Osteoblast (primary cell): Measurements from ENCODE around the gene FOXJ1. TPM values are rescaled to one million over a fixed set of nuclear protein-coding genes. Genes with fewer than 3 reads are reported as not detected.

Source experiments
- DNase-seq: peaks from one replicate; pipeline ENCODE4 v3.0.0; 2011; ENCODE audit warnings: low spot score, mixed read lengths; ENCODE audit not compliant: insufficient read length; ENCODE audit errors: missing footprints
- H2AFZ ChIP-seq: 2 replicates; pipeline ENCODE4 v1.6.0; 2011; ENCODE audit warnings: mild to moderate bottlenecking, low read length
- H3K27ac ChIP-seq: 2 replicates; pipeline ENCODE4 v1.5.1; 2011; ENCODE audit warnings: mild to moderate bottlenecking, low read depth, low read length, moderate library complexity
- H3K27me3 ChIP-seq: 2 replicates; pipeline ENCODE4 v1.6.0; 2012; ENCODE audit warnings: mild to moderate bottlenecking, control low read depth, inconsistent platforms, low read length, moderate library complexity; ENCODE audit not compliant: insufficient read depth
- H3K36me3 ChIP-seq: 2 replicates; pipeline ENCODE4 v1.5.1; 2011; ENCODE audit warnings: mild to moderate bottlenecking, low read length, control low read depth, moderate library complexity; ENCODE audit not compliant: insufficient read depth
- H3K4me1 ChIP-seq: 2 replicates; pipeline ENCODE4 v1.5.1; 2011; ENCODE audit warnings: mild to moderate bottlenecking, low read length, control low read depth, moderate library complexity; ENCODE audit not compliant: insufficient read depth
- H3K4me2 ChIP-seq: 2 replicates; pipeline ENCODE4 v1.6.0; 2011; ENCODE audit warnings: mild to moderate bottlenecking, low read length; ENCODE audit not compliant: insufficient read depth
- H3K4me3 ChIP-seq: fragments of 200-600 bp; sonication (generic); 3 replicates; pipeline ENCODE4 v1.5.1; 2012; ENCODE audit warnings: mild to moderate bottlenecking, low read length, inconsistent platforms; ENCODE audit not compliant: insufficient read depth
- H3K79me2 ChIP-seq: 2 replicates; pipeline ENCODE4 v1.6.0; 2012; ENCODE audit warnings: mild to moderate bottlenecking, low read length, control low read depth, inconsistent platforms; ENCODE audit not compliant: insufficient read depth
- H3K9me3 ChIP-seq: 2 replicates; pipeline ENCODE4 v1.5.1; 2011; ENCODE audit warnings: low read depth, low read length, control low read depth
- H4K20me1 ChIP-seq: 2 replicates; pipeline ENCODE4 v1.6.0; 2012; ENCODE audit warnings: mild to moderate bottlenecking, low read length, control low read depth; ENCODE audit not compliant: insufficient read depth
- total RNA-seq: library from RNA; depleted of rRNA; stranded (reverse); fragments of >200 nt; gene quantifications from 2 replicates; pipeline ENCODE4 v1.2.3, GENCODE V29; 2012
- TF ChIP-seq, protein P1 (sequence below): IDR thresholded peaks from 2 replicates; pipeline ENCODE4 v1.5.1; 2011; ENCODE audit warnings: mild to moderate bottlenecking, low read depth, low read length, moderate library complexity; ENCODE audit errors: extremely low read depth

The FOXJ1 gene
- total RNA-seq, 1 donor: not detected

- Histone ChIP-seq H3K4me3 (no peak overlapping the region), H3K27ac (no peak overlapping the region), H4K20me1 (no peaks in the 10 kb centered on the region), H3K9me3 (no peaks in the 10 kb centered on the region), H3K36me3 (no peaks in the 10 kb centered on the region), H3K79me2 (no peaks in the 10 kb centered on the region), H3K4me1 (peaks cover 5% of the 10 kb centered on the region), H3K27me3 (peaks cover 62% of the 10 kb centered on the region), H3K4me2 (no peak overlapping the region), H2AFZ (no peak overlapping the region)
- TF ChIP-seq, protein P1, sequence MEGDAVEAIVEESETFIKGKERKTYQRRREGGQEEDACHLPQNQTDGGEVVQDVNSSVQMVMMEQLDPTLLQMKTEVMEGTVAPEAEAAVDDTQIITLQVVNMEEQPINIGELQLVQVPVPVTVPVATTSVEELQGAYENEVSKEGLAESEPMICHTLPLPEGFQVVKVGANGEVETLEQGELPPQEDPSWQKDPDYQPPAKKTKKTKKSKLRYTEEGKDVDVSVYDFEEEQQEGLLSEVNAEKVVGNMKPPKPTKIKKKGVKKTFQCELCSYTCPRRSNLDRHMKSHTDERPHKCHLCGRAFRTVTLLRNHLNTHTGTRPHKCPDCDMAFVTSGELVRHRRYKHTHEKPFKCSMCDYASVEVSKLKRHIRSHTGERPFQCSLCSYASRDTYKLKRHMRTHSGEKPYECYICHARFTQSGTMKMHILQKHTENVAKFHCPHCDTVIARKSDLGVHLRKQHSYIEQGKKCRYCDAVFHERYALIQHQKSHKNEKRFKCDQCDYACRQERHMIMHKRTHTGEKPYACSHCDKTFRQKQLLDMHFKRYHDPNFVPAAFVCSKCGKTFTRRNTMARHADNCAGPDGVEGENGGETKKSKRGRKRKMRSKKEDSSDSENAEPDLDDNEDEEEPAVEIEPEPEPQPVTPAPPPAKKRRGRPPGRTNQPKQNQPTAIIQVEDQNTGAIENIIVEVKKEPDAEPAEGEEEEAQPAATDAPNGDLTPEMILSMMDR: no peak
- peak; percentile 68 for DNase-seq
Observed at GRCh38 chr17:76138234-76138895, 2.7 kb downstream of the FOXJ1 start.

DNA sequence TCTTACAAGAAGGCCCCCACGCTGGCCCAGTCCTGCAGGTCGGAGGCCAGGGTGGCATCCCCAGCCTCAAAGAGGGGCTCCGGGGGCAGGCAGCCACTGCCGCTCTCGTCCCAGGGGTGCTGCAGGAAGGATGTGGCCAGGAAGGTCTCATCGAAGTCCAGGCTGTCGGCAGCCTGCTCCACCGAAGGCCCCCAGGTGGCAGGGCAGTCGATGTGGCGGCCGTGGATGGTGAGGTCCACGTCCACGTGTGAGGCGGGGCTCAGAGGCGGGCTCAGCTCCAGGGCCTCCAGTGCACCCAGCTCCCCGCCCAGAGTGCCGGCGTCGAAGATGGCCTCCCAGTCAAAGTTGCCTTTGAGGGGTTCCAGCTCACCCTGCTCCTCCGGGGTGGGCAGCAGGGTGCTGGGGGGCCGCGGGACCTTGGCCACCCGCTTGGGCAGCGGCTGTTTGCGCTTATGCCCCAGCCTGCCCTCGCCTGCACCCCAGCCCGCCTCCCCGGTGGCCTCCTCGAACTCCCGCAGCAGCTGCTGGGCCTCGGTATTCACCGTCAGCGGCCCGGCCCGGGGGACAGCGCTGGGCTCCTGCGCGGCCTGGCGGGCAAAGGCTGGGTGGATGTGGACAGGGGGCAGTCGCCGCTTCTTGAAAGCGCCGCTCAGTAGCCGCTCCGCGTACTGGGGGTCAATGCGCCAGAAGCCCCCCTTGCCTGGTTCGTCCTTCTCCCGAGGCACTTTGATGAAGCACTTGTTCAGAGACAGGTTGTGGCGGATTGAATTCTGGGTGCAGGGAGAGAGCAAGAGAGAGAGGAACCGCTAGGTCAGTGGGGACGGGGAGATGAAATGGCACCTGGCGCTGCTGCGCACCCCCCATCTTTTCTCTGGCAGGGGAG lies 3.5 kb downstream of the FOXJ1 start:
- no peak overlapping the region for H3K4me3 ChIP-seq
- no peak overlapping the region for H2AFZ ChIP-seq
- no peak overlapping the region for H3K27ac ChIP-seq
- TF ChIP-seq, protein P1: no peak
- H3K27me3 ChIP-seq: peaks cover 66% of the 10 kb centered on the region
- DNase-seq: peak; percentile 90
- no peaks in the 10 kb centered on the region for H4K20me1 ChIP-seq
- H3K36me3 ChIP-seq: no peaks in the 10 kb centered on the region
- no peak overlapping the region for H3K4me2 ChIP-seq
- no peaks in the 10 kb centered on the region for H3K79me2 ChIP-seq
- H3K4me1 ChIP-seq: peaks cover 5% of the 10 kb centered on the region
- H3K9me3 ChIP-seq: no peaks in the 10 kb centered on the region

DNA sequence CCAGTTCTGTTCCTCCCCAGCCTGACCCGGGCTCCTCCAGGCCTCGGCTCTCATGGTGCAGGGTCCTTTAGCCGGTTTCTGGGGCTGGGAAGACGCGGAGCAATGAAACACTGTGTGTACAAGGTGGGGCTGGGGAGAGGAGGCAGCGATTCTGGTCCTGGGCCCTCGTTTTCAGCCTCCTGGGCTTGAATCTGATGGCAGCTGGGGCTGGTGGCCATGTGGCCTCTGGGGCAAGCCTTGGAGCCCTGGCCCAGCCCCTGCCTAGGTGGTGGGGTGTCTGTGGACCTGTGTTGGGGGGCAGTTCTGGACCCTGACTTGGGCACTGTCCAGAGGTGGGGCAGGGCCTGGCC lies 4.1 kb downstream of the FOXJ1 start:
- no peak overlapping the region for H3K4me2 ChIP-seq
- H3K9me3 ChIP-seq: no peaks in the 10 kb centered on the region
- TF ChIP-seq, protein P1: no peak
- no peaks in the 10 kb centered on the region for H4K20me1 ChIP-seq
- H3K27me3 ChIP-seq: peaks cover 65% of the 10 kb centered on the region
- H3K79me2 ChIP-seq: no peaks in the 10 kb centered on the region
- DNase-seq: peak; percentile 74
- no peak overlapping the region for H3K27ac ChIP-seq
- no peaks in the 10 kb centered on the region for H3K36me3 ChIP-seq
- H3K4me1 ChIP-seq: peaks cover 5% of the 10 kb centered on the region
- H3K4me3 ChIP-seq: no peak overlapping the region
- no peak overlapping the region for H2AFZ ChIP-seq
